Fibroblast of lung (primary cell): Measurements from ENCODE around the gene MYO10. TPM values are rescaled to one million over a fixed set of nuclear protein-coding genes. Genes with fewer than 3 reads are reported as not detected.

Source experiments
- DNase-seq, 2 donors: peaks; one replicate each; pipeline versions ENCODE4 v3.0.0 to v3.0.0-alpha.2; 2010; ENCODE audit warnings: low read depth in 2 of 2
- H2AFZ ChIP-seq: 2 replicates; pipeline ENCODE4 v1.5.1; 2012; ENCODE audit warnings: low read length, control low read depth, inconsistent platforms
- H3K27ac ChIP-seq: 2 replicates; pipeline ENCODE4 v1.5.1; 2011; ENCODE audit warnings: low read length, control low read depth; ENCODE audit not compliant: insufficient read depth
- H3K27me3 ChIP-seq: 2 replicates; pipeline ENCODE4 v1.5.1; 2011; ENCODE audit warnings: mild to moderate bottlenecking, low read length; ENCODE audit not compliant: control insufficient read depth, insufficient read depth
- H3K36me3 ChIP-seq: 2 replicates; pipeline ENCODE4 v1.5.1; 2011; ENCODE audit warnings: low read length; ENCODE audit not compliant: control insufficient read depth, insufficient read depth
- H3K4me1 ChIP-seq: 2 replicates; pipeline ENCODE4 v1.5.1; 2011; ENCODE audit warnings: low read length; ENCODE audit not compliant: control insufficient read depth, insufficient read depth; ENCODE audit errors: extremely low read depth
- H3K4me2 ChIP-seq: 2 replicates; pipeline ENCODE4 v1.5.1; 2011; ENCODE audit warnings: low read length, control low read depth; ENCODE audit not compliant: insufficient read depth; ENCODE audit errors: extremely low read depth
- H3K4me3 ChIP-seq, 4 experiments: fragments of 200-600 bp in 1 of 4; sonication (generic) in 1 of 4; replicated peaks in 1 of 4; 2 replicates each; pipeline ENCODE4 v1.5.1; 2011 to 2016; ENCODE audit warnings: low read length in 4 of 4, low read depth in 3 of 4, mild to moderate bottlenecking in 3 of 4, control low read depth in 2 of 4, inconsistent platforms in 1 of 4, mixed read lengths in 1 of 4; ENCODE audit not compliant: insufficient read depth in 1 of 4; ENCODE audit errors: control extremely low read depth in 1 of 4
- H3K79me2 ChIP-seq: 2 replicates; pipeline ENCODE4 v1.5.1; 2012; ENCODE audit warnings: mild to moderate bottlenecking, low read length, inconsistent platforms; ENCODE audit not compliant: control insufficient read depth, insufficient read depth
- H3K9ac ChIP-seq: 2 replicates; pipeline ENCODE4 v1.5.1; 2011; ENCODE audit warnings: mild to moderate bottlenecking, low read length, control low read depth; ENCODE audit not compliant: insufficient read depth
- H3K9me3 ChIP-seq: 2 replicates; pipeline ENCODE4 v1.5.1; 2012; ENCODE audit warnings: low read depth, low read length; ENCODE audit not compliant: control insufficient read depth, insufficient read depth
- H4K20me1 ChIP-seq: 2 replicates; pipeline ENCODE4 v1.5.1; 2011; ENCODE audit warnings: low read length; ENCODE audit not compliant: control insufficient read depth, insufficient read depth; ENCODE audit errors: extremely low read depth
- EZH2 ChIP-seq: IDR thresholded peaks from 2 replicates; pipeline ENCODE4 v1.5.1; 2012; ENCODE audit warnings: low read length, control low read depth, mild to moderate bottlenecking; ENCODE audit errors: missing control alignments
- polyA plus RNA-seq, 2 donors: library from polyadenylated mRNA; depleted of rRNA in 1 of 2; stranded (reverse) in 1 of 2; unstranded in 1 of 2; fragments of >200 nt; gene quantifications; 2 replicates each; pipeline ENCODE4 v1.2.1, GENCODE V29; 2011 to 2012; ENCODE audit warnings: missing spikeins in 1 of 2
- total RNA-seq: library from RNA; depleted of rRNA; stranded (reverse); fragments of >200 nt; gene quantifications from 2 replicates; pipeline ENCODE4 v1.2.1, GENCODE V29; 2014
- TF ChIP-seq, protein P1 (sequence below), 2 donors: IDR thresholded peaks in 1 of 2; conservative IDR thresholded peaks in 1 of 2; 1 replicate in 1 of 2; 2 replicates in 1 of 2; pipeline ENCODE4 v1.5.1; 2011 to 2012; ENCODE audit warnings: low read length in 2 of 2, control low read depth in 1 of 2, inconsistent platforms in 1 of 2, low read depth in 1 of 2, mild to moderate bottlenecking in 1 of 2

Gene MYO10
- total and polyA plus RNA-seq, 2 donors (not counting 1 experiment from before 2014, with no cell fraction given) = 16.6 to 82.2 TPM

DNA sequence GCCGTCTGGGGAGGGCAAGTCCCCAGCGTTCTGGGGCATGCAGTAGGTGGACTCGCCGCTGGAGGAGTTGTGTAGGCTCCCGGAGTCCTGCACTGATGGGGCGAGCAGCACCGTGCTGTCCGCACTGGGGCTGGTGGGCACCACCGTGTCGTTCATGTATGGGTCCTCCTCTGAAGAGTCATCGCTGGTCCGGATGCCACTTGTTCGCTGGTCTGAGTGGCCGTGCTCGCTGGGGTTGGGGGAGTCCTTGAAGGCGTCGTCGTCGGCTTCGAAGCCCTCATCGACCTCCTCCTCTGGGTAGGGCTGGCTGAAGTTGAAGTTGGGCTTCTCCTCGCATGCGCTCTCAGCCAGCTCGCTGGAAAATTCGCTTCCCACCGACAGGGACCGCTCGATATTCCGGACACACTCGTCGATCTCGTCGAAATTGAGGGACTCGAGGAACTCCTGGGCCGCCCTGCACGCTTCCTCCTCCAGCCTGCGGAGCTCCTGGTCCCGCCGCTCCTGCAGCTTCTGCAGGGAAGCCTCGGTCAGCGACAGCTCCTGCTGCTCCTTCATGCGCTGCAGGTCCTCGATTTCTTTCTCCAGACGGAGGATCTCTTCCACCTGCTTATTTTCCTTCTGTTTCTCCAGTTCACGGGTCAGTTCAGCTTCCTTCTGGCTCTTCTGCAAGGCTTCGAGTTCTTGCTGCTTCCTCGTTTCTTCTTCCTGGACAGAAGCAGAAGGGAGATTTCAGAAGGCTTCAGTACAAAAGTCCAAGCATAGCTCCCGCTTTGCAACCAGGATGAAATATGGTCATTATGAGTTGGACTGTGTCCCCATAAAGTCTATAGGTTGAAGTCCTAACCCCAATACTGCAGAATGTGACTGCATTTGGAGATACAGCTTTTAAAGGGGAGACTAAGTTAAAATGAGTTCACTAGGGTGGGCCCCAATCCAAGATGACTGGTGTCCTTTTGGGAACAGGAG, 234.7 kb downstream of the MYO10 start:
- H3K4me1 ChIP-seq = no peaks in the 10 kb centered on the region
- no peak overlapping the region for H3K4me2 ChIP-seq
- H3K4me3 ChIP-seq = no peak overlapping the region
- no peaks in the 10 kb centered on the region for H3K9me3 ChIP-seq
- no peak for DNase-seq
- no peaks in the 10 kb centered on the region for H3K27me3 ChIP-seq
- peaks cover 8% of the 10 kb centered on the region for H3K79me2 ChIP-seq
- H3K36me3 ChIP-seq = peaks cover 22% of the 10 kb centered on the region
- TF ChIP-seq EZH2 = no peak
- TF ChIP-seq, protein P1, sequence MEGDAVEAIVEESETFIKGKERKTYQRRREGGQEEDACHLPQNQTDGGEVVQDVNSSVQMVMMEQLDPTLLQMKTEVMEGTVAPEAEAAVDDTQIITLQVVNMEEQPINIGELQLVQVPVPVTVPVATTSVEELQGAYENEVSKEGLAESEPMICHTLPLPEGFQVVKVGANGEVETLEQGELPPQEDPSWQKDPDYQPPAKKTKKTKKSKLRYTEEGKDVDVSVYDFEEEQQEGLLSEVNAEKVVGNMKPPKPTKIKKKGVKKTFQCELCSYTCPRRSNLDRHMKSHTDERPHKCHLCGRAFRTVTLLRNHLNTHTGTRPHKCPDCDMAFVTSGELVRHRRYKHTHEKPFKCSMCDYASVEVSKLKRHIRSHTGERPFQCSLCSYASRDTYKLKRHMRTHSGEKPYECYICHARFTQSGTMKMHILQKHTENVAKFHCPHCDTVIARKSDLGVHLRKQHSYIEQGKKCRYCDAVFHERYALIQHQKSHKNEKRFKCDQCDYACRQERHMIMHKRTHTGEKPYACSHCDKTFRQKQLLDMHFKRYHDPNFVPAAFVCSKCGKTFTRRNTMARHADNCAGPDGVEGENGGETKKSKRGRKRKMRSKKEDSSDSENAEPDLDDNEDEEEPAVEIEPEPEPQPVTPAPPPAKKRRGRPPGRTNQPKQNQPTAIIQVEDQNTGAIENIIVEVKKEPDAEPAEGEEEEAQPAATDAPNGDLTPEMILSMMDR (conservative IDR thresholded peaks at IDR 0.05 in 1 of 2, IDR thresholded peaks at IDR 0.05 in 1 of 2; ENCODE audit: low read depth in 1 of 2, low read length in 2 of 2) = no peak
- no peak overlapping the region for H2AFZ ChIP-seq
- H3K27ac ChIP-seq = no peak overlapping the region
- no peak overlapping the region for H3K9ac ChIP-seq
- H4K20me1 ChIP-seq = no peaks in the 10 kb centered on the region

DNA sequence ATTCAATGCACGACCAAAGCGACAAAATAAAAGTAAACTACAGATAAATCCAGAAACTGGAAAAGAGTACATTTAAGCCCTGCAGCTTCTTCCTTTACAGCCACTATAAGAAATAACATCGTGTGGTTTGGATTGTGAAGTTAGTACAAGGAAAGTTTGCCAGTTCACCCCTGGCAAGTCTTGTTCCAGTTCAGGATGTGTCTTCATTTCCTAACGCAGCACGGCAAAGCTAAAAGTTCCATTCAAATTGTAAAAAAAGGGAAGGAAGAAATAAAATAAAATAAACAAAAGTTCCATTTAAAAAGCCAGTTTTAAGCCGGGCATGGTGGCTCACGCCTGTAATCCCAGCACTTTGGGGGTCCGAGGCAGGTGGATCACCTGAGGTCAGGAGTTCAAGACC, 236.0 kb downstream of the MYO10 start:
- H3K4me3 ChIP-seq = no peak overlapping the region
- H2AFZ ChIP-seq = no peak overlapping the region
- peaks cover 22% of the 10 kb centered on the region for H3K36me3 ChIP-seq
- no peaks in the 10 kb centered on the region for H3K9me3 ChIP-seq
- H3K4me2 ChIP-seq = no peak overlapping the region
- H3K79me2 ChIP-seq = peaks cover 8% of the 10 kb centered on the region
- DNase-seq = no peak
- no peaks in the 10 kb centered on the region for H3K4me1 ChIP-seq
- H3K27ac ChIP-seq = no peak overlapping the region
- no peaks in the 10 kb centered on the region for H3K27me3 ChIP-seq
- no peaks in the 10 kb centered on the region for H4K20me1 ChIP-seq
- no peak overlapping the region for H3K9ac ChIP-seq
- TF ChIP-seq, protein P1 (conservative IDR thresholded peaks at IDR 0.05 in 1 of 2, IDR thresholded peaks at IDR 0.05 in 1 of 2; ENCODE audit: low read depth in 1 of 2, low read length in 2 of 2) = no peak
- no peak for TF ChIP-seq EZH2

DNA sequence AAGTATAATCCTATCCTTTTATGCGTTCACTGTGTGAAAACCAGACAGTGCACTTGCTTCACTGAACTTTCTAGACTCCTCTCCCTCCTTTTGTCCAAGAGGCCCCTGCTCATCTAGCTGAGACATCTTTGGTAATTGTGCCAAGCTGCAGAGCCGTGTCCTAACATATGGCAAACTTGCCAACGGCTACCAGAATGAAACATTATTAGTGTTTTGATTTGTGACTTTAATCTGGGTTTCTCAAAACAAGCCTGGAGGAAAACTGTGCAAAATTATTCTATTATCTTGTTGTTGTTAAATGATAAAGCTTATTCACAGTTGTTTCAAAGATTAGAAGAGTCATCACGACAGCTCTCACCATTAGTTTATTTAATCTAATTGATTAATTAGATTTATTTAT, 240.3 kb downstream of the MYO10 start:
- H3K79me2 ChIP-seq = peaks cover 8% of the 10 kb centered on the region
- H3K4me2 ChIP-seq = no peak overlapping the region
- no peak overlapping the region for H3K4me3 ChIP-seq
- no peaks in the 10 kb centered on the region for H3K9me3 ChIP-seq
- TF ChIP-seq EZH2 = no peak
- TF ChIP-seq, protein P1 (conservative IDR thresholded peaks at IDR 0.05 in 1 of 2, IDR thresholded peaks at IDR 0.05 in 1 of 2; ENCODE audit: low read depth in 1 of 2, low read length in 2 of 2) = no peak
- H3K4me1 ChIP-seq = no peaks in the 10 kb centered on the region
- H3K9ac ChIP-seq = no peak overlapping the region
- H4K20me1 ChIP-seq = no peaks in the 10 kb centered on the region
- H3K27ac ChIP-seq = no peak overlapping the region
- peaks cover 6% of the 10 kb centered on the region for H3K36me3 ChIP-seq
- no peak overlapping the region for H2AFZ ChIP-seq
- no peaks in the 10 kb centered on the region for H3K27me3 ChIP-seq
- no peak for DNase-seq
